Measurements from ENCODE around the gene HTATIP2.
"Not testable (repeated sequence)": the region's sequence is repeated elsewhere in the genome, so short reads cannot be mapped to it uniquely, and the experiment has no call there.

Gene HTATIP2

DNA sequence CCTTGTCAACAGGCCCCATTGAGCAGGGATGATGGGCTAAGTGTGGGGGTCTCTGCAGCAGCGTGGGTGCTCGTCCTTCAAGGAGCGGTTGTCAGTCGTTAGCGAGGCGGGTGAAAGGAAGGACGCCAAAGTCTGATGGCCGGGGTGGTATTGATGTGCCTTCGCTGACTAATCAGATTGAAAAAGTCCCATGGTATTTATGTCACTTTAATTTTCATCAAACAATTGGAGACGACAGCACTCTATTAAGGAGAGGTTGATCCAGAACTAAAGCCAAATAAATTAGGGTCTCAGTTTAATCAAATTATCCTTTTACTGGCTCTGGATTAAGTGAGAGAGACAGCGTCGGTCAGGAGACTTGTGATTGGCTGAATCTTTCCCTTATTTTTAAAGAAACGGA lies 9.6 kb downstream of the HTATIP2 start:
- DNase-seq = no peak

DNA sequence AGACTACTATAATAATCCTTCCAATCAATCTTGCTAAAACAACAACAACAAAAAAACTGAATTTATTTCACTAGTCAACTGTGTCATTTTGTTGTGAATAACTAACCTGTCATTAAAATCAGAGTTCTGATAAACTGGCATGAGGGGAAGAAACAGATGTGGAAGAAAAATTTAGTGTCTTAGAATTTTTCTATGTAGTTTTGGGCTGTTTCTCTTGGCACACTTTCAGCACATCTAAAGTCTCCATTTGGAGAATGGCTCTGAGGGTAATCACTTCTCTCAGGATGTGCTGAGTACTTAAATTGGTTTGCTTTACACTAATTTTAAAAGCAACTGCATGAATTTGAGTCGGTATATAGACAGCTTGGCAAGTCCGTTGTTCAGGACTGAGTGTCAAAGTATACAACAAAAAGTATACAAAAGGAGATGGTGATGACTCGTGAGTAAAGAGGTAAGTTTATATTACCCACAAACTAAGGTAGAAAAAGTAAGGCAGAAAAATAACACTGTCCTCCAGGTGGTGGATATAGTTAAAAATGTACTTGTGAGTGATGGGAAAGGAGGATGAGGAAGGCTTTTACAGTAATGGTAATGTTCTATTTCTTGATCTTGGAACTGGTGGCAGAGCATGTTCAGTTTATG lies 10.2 kb downstream of the HTATIP2 start:
- no peak for DNase-seq

DNA sequence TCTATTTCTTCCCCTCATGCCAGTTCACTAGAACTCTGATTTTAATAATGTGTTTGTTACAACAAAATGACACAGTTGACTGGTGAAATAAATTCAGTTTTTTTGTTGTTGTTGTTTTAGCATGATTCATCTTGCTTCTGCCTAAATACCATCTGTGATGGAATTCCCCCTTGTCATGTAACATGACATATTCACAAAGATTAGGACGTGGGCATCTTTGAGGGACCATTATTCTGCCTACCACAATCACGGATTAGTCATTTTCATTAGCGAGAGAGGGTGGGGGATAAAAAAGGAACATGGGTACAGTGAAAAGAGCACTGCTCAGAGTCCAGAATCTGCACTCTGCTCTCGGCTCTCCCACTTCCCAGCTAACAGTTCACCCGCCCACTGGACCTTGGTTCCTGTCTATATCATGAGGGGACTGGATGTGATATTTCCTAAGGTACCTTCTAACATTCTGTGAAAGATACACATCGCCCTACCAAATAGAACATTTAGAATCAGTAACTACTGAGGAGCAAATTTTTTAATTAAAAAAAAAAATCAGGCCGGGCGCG lies 11.3 kb downstream of the HTATIP2 start:
- no peak for DNase-seq

DNA sequence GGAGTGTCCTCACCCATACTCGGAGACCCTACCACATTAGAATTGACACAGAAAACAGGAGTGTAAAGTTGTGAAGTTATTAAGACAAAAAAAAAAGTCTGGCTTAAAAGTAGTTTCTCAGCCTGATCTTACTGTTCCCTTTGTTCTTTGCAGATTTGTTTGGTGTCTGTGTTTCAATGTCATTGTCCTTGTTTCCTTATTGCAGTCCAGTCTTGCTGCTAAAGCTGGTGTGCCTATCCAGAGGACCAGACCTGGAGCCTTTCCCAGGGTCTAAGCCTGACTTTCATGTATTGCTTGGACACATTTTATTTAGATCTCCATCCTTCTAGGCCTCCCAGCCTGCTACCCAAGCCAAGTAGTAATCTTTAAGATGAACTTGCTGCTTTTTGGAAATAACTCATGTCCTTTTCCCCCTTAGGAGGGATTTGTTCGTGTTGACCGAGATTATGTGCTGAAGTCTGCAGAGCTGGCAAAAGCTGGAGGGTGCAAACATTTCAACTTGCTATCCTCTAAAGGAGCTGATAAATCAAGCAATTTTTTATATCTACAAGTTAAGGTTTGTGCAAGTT lies 12.7 kb downstream of the HTATIP2 start:
- DNase-seq = no peak

DNA sequence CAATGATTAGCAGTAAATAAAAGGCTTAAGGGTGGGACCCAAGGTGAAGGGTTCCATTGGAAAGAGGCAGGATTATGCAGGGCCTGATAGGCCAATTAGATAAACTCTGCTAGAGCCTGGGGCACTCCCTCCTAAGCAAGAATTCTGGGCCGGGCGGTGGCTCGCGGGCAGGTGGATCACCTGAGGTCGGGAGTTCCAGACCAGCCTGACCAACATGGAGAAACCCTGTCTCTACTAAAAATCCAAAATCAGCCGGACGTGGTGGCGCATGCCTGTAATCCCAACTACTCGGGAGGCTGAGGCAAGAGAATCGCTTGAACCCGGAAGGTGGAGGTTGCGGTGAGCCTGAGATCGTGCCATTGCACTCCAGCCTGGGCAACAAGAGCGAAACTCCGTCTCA lies 22.5 kb downstream of the HTATIP2 start:
- DNase-seq = not testable (repeated sequence)

DNA sequence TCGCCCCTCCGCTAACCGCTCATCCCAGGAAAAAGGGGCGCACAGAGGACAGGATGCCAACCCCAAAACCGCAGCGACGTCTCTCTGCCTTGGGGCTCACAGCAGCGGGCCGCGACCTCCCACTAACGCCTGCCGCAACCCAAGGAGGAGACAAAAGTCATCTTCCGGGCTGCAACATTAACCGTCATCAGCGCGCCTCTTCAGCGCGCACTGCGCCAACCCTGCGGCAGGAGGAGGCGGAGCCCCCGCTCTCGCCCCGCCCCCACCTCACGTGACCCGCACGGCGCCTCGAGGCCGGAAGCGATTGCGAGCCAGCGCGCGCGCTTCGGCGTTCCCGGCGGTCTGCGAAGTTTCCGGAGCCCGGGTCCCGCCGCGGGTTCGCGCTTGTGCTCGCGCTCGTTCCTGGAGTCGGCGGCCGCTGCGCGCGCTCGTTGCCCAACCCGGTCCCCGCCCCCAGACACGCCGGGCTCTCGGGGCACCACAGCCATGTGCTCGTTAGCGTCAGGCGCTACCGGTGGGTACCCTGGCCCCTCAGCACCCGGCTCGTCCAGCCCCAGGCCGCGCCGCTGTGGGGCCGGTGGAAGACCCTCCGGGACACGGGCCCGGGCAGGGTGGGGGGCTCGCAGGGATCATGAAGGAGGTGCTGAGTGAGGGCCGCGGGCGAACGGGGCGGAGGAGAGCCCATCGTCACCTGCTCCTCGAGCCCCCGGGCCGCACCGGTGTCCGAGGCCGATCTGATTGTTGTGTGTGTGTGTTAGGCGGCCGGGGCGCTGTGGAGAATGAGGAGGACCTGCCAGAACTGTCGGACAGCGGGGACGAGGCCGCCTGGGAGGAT lies 24.0 kb downstream of the HTATIP2 start, which contains the start of gene PRMT3:
PRMT3 (plus strand) TSS at position 456 of the 835 bp plus-strand sequence; CDS start at position 487, 31 bp downstream.
- DNase-seq = peak; percentile 58

DNA sequence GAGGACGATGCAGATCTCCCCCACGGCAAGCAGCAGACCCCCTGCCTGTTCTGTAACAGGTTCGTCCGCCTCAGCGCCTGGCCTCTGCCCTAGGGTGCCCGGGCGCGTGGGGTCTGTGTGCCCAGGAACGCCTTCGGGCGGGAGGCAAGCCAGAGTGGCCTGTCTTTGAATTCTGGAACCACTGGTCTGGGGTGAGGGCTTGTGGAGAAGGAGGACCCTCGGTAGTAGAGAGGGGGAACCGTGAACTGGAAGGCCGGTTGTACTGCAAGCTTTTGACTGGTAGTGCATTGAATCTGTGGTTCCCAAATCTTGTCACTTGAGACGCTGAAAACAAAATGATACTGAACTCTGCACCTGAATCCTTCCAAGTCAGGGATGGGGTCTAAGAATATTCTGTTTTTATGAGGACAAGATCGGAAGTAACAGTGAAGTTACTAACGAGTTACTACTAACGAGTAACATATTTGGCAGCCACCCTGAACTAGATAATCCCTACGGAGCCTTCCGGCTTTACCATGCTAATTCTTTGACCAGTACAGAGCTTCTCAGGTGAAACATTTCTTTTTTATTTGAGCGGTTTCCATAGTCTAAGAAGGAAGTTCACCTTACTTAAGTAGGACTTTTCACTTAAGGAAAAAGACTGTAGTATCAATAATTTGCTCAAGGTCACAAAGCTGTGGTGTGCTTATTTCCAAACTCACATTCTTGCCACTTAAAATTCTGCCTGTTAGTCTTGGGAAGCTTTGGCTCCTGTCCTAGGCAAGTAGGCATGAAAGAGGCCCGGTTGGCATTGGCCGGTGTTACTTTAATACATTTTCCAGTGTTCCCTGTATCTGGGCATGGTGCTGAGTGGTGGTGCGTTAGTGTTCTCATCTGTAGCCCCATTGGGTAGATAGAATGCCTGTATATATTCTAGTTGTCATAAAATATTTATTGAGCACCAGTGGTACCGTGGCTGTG lies 24.9 kb downstream of the HTATIP2 start:
- DNase-seq = no peak

DNA sequence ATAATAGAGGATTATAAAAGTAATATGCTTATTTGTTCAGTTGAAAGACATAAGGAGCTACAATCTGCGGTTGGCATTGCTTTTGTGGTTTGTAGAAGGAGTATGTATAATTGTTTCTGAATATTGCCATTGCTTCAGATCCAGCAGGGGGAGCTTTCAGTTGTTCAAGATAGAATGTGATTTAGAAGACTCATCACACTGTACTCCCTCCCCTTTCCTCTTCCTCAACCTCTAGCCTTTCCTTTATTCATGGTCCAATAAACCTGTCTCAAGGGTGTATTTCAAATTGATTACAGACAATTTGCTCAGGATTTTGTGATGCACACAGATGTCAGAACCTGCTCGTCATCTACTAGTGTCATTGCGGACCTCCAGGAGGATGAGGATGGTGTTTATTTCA lies 33.8 kb downstream of the HTATIP2 start:
- peak; percentile 81 for DNase-seq

DNA sequence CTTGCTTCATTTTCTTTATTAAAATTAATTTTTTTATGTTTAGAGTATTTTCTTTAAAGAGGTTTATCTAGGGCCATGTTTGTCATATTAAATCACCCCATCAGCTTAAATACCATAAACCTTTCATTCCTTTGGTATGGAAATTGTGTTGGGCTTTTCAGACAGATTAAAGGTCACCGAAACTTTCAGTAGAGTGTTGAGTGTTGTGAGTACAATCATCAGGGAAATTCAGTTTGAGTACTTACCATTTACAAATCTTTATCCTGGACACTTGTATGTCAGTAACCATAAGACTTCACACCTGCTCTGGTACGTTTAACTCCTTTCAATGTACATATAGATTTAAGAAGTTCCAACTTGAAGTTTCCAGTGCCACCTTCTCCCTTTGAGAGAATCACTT lies 36.0 kb downstream of the HTATIP2 start:
- no peak for DNase-seq

DNA sequence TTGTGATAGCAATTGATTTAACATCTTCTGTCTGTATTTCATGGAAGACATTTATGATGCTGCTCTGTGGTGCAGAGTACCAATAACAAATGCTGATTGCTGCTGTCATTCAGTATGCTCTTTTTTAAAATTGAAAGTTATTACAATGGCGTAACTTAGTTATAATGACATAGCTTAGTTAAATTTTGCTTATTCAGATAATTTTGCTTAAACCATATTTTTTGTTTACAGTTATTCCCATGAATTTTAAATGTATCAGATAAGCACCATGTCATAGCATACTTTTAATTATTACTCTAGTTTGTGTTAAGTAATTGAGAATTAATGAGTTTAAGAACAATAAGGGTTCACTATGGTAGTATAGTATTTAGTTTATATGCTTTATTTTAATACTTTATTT lies 39.5 kb downstream of the HTATIP2 start:
- no peak for DNase-seq

DNA sequence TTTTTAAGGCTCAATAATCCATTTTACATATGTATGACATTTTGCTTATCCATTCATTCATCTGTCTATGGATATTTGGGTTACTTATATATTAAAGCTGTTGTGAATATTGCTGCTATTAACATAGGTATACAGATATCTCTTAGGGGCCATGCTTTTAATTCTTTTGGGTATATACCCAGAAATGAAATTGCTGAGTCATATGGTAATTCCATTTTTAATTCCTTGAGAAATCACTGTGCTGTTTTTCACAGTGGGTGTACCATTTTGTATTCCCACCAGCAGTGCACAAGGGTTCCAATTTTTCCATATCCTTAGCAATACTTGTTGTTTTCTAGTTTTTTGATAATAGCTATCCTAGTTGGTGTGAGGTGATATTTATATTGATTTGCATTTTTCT lies 43.0 kb downstream of the HTATIP2 start:
- DNase-seq = no peak

DNA sequence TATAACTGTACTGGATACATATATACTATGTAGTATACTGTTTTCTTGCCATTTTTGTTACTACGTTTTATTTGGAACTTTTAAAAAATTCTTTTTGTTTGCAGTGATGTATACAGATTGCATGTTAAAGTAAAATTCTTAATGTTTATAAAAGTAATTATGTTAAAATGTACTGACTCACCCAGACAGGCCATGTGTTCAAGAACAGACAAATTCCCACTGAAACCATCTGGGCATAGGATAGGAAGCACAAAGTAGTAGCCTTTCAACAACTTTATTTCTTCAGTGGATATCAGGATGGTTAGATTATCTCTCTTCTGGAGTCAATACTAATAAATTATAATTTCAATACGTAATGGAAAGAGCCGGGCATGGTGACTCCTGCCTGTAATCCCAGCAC lies 43.8 kb downstream of the HTATIP2 start:
- DNase-seq = no peak

DNA sequence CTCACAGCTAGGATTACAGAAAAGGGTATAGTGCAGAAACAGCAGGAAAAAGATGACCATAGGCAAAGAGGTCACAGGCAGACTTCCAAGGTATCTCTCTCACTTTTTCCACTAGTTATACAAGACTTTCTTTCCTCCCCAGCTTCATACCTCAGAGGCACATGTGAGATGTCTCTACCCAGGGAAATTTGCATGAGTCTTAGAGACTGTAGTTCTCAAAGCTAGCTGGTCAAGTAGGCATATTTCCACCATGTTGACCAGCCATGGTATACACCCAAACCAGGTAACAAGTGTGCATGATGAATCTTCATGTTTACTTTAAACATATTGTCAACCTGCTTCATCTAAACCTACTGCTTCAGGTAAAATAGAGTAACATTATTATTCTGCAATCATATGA lies 51.9 kb downstream of the HTATIP2 start:
- no peak for DNase-seq

DNA sequence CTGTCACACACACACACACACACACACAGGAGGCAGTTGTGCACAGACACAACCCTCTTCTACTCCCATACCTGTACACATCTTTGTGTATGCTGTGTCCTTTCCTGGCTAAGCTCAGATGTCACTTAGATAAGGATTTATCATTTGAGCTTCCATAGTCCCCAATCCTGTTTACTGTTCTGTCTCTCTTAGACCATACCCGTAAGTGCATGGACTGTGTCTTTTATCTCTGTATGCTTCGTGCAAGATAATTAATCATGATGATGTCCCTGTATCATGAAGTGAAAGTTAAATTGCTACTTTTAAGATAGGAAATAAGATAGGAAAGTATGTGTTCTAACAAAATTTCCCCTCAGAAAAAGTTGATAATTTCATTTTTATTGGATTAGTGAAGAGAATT lies 54.3 kb downstream of the HTATIP2 start:
- no peak for DNase-seq

DNA sequence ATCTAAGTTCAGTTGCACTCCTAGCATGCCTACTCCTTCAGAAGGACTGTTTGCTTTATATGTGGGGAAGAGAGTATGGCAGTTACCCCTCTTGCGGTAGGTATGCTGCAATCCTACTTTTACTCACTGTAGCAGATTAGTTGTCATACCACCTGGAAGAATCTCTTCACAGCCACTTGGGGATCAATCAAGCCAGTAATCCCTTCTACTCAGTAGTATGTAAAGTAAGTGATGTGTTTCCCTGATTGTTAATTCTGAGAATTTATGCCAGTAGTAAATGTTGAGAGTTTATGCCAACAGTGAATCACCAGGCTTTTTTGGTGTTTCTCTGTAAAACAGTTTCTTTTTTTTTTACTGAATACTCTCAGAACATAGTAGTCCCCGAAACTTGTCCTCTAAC lies 58.4 kb downstream of the HTATIP2 start:
- DNase-seq = no peak

DNA sequence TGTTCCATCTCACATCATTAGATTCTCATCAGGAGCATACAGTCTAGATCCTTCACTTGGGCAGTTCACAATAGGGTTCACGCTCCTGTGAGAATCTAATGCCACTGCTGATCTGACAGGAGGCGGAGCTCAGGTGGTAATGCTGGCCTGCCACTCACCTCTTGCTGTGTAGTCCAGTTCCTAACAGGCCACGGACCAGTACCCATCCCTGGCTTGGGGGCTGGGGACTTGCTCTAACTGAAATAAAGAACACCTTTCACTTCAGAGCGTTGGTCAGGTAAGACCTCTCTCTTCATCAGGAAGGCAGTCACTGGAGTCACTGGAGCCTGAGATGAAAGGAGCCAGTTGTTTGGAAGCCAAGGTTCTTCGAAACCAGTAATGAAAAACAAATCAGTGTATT lies 65.7 kb downstream of the HTATIP2 start:
- DNase-seq = no peak

Measured in NCI-H187 treated with DMSO at 0.1 percent for 48 hours (cell line).